Natural killer cell (primary cell): ENCODE data around the gene RALGDS. TPM values are rescaled to one million over a fixed set of nuclear protein-coding genes. Genes with fewer than 3 reads are reported as not detected.

Experiments used
- ATAC-seq, 3 donors: fragments of 150-1000 bp in 2 of 3; fragments of 200-7000 bp in 1 of 3; cut with Tn5 transposase; 1 replicate in 1 of 3; 2 replicates in 2 of 3; pipeline ENCODE4 v1.10.0; 2021; ENCODE audit warnings: mild to moderate bottlenecking in 2 of 3, moderate library complexity in 2 of 3
- DNase-seq, 2 donors: peaks; one replicate each; pipeline versions ENCODE4 v3.0.0 to v3.0.0-alpha.2; 2013 to 2021; ENCODE audit warnings: mixed read lengths in 1 of 2
- H3K27ac ChIP-seq: one replicate; pipeline ENCODE4 v1.5.1; 2013; ENCODE audit warnings: mild to moderate bottlenecking, low read length
- H3K27me3 ChIP-seq: one replicate; pipeline ENCODE4 v1.6.1; 2013; ENCODE audit warnings: low read length; ENCODE audit not compliant: control insufficient read depth, insufficient read depth
- H3K36me3 ChIP-seq: one replicate; pipeline ENCODE4 v1.6.1; 2013; ENCODE audit warnings: low read length; ENCODE audit not compliant: control insufficient read depth, insufficient read depth
- H3K4me1 ChIP-seq: one replicate; pipeline ENCODE4 v1.6.1; 2013; ENCODE audit warnings: low read length; ENCODE audit not compliant: control insufficient read depth, insufficient read depth
- H3K4me3 ChIP-seq: one replicate; pipeline ENCODE4 v1.5.1; 2013; ENCODE audit warnings: low read length
- H3K9me3 ChIP-seq: one replicate; pipeline ENCODE4 v1.6.1; 2013; ENCODE audit warnings: low read length; ENCODE audit not compliant: control insufficient read depth, insufficient read depth
- H3K27ac Mint-ChIP-seq, 2 donors: one replicate each; pipeline ENCODE4 v1.8.0; 2022; ENCODE audit warnings: mild to moderate bottlenecking in 2 of 2, mixed read lengths in 2 of 2, moderate library complexity in 1 of 2
- H3K27me3 Mint-ChIP-seq, 2 donors: one replicate each; pipeline ENCODE4 v1.8.0; 2022; ENCODE audit warnings: low read depth in 2 of 2, mixed read lengths in 2 of 2
- H3K36me3 Mint-ChIP-seq: one replicate; pipeline ENCODE4 v1.8.0; 2022; ENCODE audit warnings: mixed read lengths
- H3K4me1 Mint-ChIP-seq, 2 donors: one replicate each; pipeline ENCODE4 v1.8.0; 2022; ENCODE audit warnings: mixed read lengths in 2 of 2
- H3K4me3 Mint-ChIP-seq: one replicate; pipeline ENCODE4 v1.8.0; 2022; ENCODE audit warnings: mild to moderate bottlenecking, moderate library complexity, mixed read lengths
- H3K9me3 Mint-ChIP-seq, 2 donors: one replicate each; pipeline ENCODE4 v1.8.0; 2022; ENCODE audit warnings: mixed read lengths in 2 of 2
- CTCF ChIP-seq: fragments of 200-600 bp; IDR thresholded peaks from one replicate; pipeline ENCODE4 v1.8.0; 2022; ENCODE audit warnings: antibody characterized with exemption
- whole genome bisulfite sequencing: methylation state at CpG from one replicate; pipeline ENCODE4 v1.1.7; 2013; ENCODE audit warnings: missing lambda C conversion rate; ENCODE audit not compliant: insufficient coverage; 5-methylcytosine and 5-hydroxymethylcytosine counted together
- intact Hi-C: fragments of 100-400 bp; cut with micrococcal nuclease; formaldehyde crosslinking; loops from one replicate; pipeline ENCODE4 v1.14.2; 2022
- total RNA-seq, 4 donors: library from RNA; stranded (reverse); fragments of 120-200 nt in 1 of 4; gene quantifications; one replicate each; pipeline versions ENCODE4 v1.2.3 to v1.2.4, GENCODE V29; 2013 to 2022

The RALGDS gene
- total RNA-seq, 3 donors from 2014 or later (not counting 1 experiment from before 2014, with no cell fraction given), result 206 to 250 (median 208) TPM

GRCh38 chr9:133080161-133080560 lies 40.9 kb downstream of the RALGDS start:
- DNase-seq, result no peak
- no peak for ATAC-seq
- H3K27me3 ChIP-seq, result no peaks in the 10 kb centered on the region
- Mint-ChIP-seq H3K4me1 (no peaks in the 10 kb centered on the region), H3K27ac (no peak overlapping the region), H3K9me3 (no peaks in the 10 kb centered on the region), H3K36me3 (no peaks in the 10 kb centered on the region), H3K27me3 (peaks cover 0 to 8% of the 10 kb centered on the region in 2 donors), H3K4me3 (no peak overlapping the region)
- no peak overlapping the region for H3K27ac ChIP-seq
- no peaks in the 10 kb centered on the region for H3K9me3 ChIP-seq
- H3K4me1 ChIP-seq, result no peaks in the 10 kb centered on the region
- no peak overlapping the region for H3K4me3 ChIP-seq
- H3K36me3 ChIP-seq, result no peaks in the 10 kb centered on the region
- no peak for TF ChIP-seq CTCF
- WGBS, result 70% methylated on average over 6 of the region's 7 CpGs
- intact Hi-C loops, result no loop called here

- TF ChIP-seq CTCF, result no peak
- H3K27ac Mint-ChIP-seq, result no peak overlapping the region
- H3K9me3 Mint-ChIP-seq, result no peaks in the 10 kb centered on the region
- no peak for ATAC-seq
- no peak overlapping the region for H3K4me3 Mint-ChIP-seq
- no peak for DNase-seq
- Histone ChIP-seq H3K4me1 (no peaks in the 10 kb centered on the region), H3K27ac (no peak overlapping the region), H3K9me3 (no peaks in the 10 kb centered on the region), H3K4me3 (no peak overlapping the region), H3K36me3 (no peaks in the 10 kb centered on the region), H3K27me3 (no peaks in the 10 kb centered on the region)
- no peaks in the 10 kb centered on the region for H3K36me3 Mint-ChIP-seq
- peaks cover 0 to 8% of the 10 kb centered on the region in 2 donors for H3K27me3 Mint-ChIP-seq
- 93% methylated on average over 14 of the region's 14 CpGs for WGBS
- intact Hi-C loops, result no loop called here
- H3K4me1 Mint-ChIP-seq, result no peaks in the 10 kb centered on the region
Observed at GRCh38 chr9:133078486-133078885, 42.6 kb downstream of the RALGDS start.

GRCh38 chr9:133076691-133077090 lies 44.3 kb downstream of the RALGDS start:
- Histone ChIP-seq H3K27me3 (no peaks in the 10 kb centered on the region), H3K36me3 (no peaks in the 10 kb centered on the region), H3K27ac (no peak overlapping the region), H3K4me1 (no peaks in the 10 kb centered on the region), H3K4me3 (no peak overlapping the region), H3K9me3 (no peaks in the 10 kb centered on the region)
- Mint-ChIP-seq H3K27me3 (peaks cover 0 to 8% of the 10 kb centered on the region in 2 donors), H3K4me3 (no peak overlapping the region), H3K36me3 (no peaks in the 10 kb centered on the region), H3K9me3 (no peaks in the 10 kb centered on the region), H3K27ac (no peak overlapping the region), H3K4me1 (no peaks in the 10 kb centered on the region)
- ATAC-seq (no peak), DNase-seq (no peak)
- no peak for TF ChIP-seq CTCF
- intact Hi-C loops, result no loop called here
- 93% methylated on average over 3 of the region's 4 CpGs for WGBS

- TF ChIP-seq CTCF, result no peak
- no peaks in the 10 kb centered on the region for H3K9me3 Mint-ChIP-seq
- no peaks in the 10 kb centered on the region for H3K27me3 ChIP-seq
- H3K27me3 Mint-ChIP-seq, result peaks cover 0 to 6% of the 10 kb centered on the region in 2 donors
- no peaks in the 10 kb centered on the region for H3K4me1 Mint-ChIP-seq
- intact Hi-C loops, result no loop called here
- H3K4me3 Mint-ChIP-seq, result no peak overlapping the region
- no peak for DNase-seq
- no peaks in the 10 kb centered on the region for H3K4me1 ChIP-seq
- no peak overlapping the region for H3K27ac Mint-ChIP-seq
- ATAC-seq, result no peak
- no peaks in the 10 kb centered on the region for H3K36me3 ChIP-seq
- no peak overlapping the region for H3K27ac ChIP-seq
- H3K4me3 ChIP-seq, result no peak overlapping the region
- 96% methylated on average over 3 of the region's 4 CpGs for WGBS
- H3K36me3 Mint-ChIP-seq, result no peaks in the 10 kb centered on the region
- no peaks in the 10 kb centered on the region for H3K9me3 ChIP-seq
Observed at GRCh38 chr9:133075925-133076630, 45.0 kb downstream of the RALGDS start.
